ENCODE measurements around the gene LRMDA.

LRMDA gene

GRCh38 chr10:75646218-75646915, 214.9 kb downstream of the LRMDA start:
- no peak for DNase-seq (ENCODE audit: low read depth)

GRCh38 chr10:75646916-75647315, 215.5 kb downstream of the LRMDA start:
- no peak for DNase-seq (ENCODE audit: low read depth)

GRCh38 chr10:75647675-75648074, 216.3 kb downstream of the LRMDA start:
- no peak for DNase-seq (ENCODE audit: low read depth)

- no peak for DNase-seq (ENCODE audit: low read depth)
These were observed 216.9 kb downstream of the LRMDA start for GRCh38 chr10:75648351-75648750.

GRCh38 chr10:75648854-75649253, 217.4 kb downstream of the LRMDA start:
- no peak for DNase-seq (ENCODE audit: low read depth)

- no peak for DNase-seq (ENCODE audit: low read depth)
These were observed 218.0 kb downstream of the LRMDA start for GRCh38 chr10:75649466-75649865.

- no peak for DNase-seq (ENCODE audit: low read depth)
These were observed 219.2 kb downstream of the LRMDA start for GRCh38 chr10:75650648-75651047.

- no peak for DNase-seq (ENCODE audit: low read depth)
These were observed 220.0 kb downstream of the LRMDA start for GRCh38 chr10:75651417-75651816.

- DNase-seq (ENCODE audit: low read depth) = no peak
These were observed 220.8 kb downstream of the LRMDA start for GRCh38 chr10:75652146-75652740.

- DNase-seq (ENCODE audit: low read depth) = no peak
These were observed 222.3 kb downstream of the LRMDA start for GRCh38 chr10:75653761-75654160.

GRCh38 chr10:75654171-75654771, 222.8 kb downstream of the LRMDA start:
- no peak for DNase-seq (ENCODE audit: low read depth)

GRCh38 chr10:75654772-75655171, 223.3 kb downstream of the LRMDA start:
- no peak for DNase-seq (ENCODE audit: low read depth)

GRCh38 chr10:75655791-75656451, 224.5 kb downstream of the LRMDA start:
- DNase-seq (ENCODE audit: low read depth) = no peak

- DNase-seq (ENCODE audit: low read depth) = no peak
These were observed 225.9 kb downstream of the LRMDA start for GRCh38 chr10:75657351-75657750.

- no peak for DNase-seq (ENCODE audit: low read depth)
These were observed 226.6 kb downstream of the LRMDA start for GRCh38 chr10:75658036-75658435.

GRCh38 chr10:75658496-75658895, 227.1 kb downstream of the LRMDA start:
- no peak for DNase-seq (ENCODE audit: low read depth)

GRCh38 chr10:75658915-75659314, 227.5 kb downstream of the LRMDA start:
- DNase-seq (ENCODE audit: low read depth) = no peak

GRCh38 chr10:75660823-75661222, 229.4 kb downstream of the LRMDA start:
- DNase-seq (ENCODE audit: low read depth) = no peak

GRCh38 chr10:75662715-75663114, 231.3 kb downstream of the LRMDA start:
- no peak for DNase-seq (ENCODE audit: low read depth)

GRCh38 chr10:75663947-75664664, 232.7 kb downstream of the LRMDA start:
- no peak for DNase-seq (ENCODE audit: low read depth)

GRCh38 chr10:75664968-75665367, 233.5 kb downstream of the LRMDA start:
- DNase-seq (ENCODE audit: low read depth) = no peak

- no peak for DNase-seq (ENCODE audit: low read depth)
These were observed 234.3 kb downstream of the LRMDA start for GRCh38 chr10:75665707-75666106.
